GM12878 (cell line): ENCODE results near the gene PSAPL1. TPM values are rescaled to one million over a fixed set of nuclear protein-coding genes. Genes with fewer than 3 reads are reported as not detected.

ENCODE experiments used
- ATAC-seq: fragments of 200-7000 bp; cut with Tn5 transposase; 3 replicates; pipeline ENCODE4 v1.9.1; 2020; ENCODE audit warnings: mild to moderate bottlenecking, moderate library complexity
- BruUV-seq: library from RNA; stranded (reverse); fragments of 400-500 nt; replicated peaks from 2 replicates; lab custom pipeline; 2021; lab: Mats Ljungman, UMichigan
- CTCF ChIA-PET: fragments of 300-600 bp; sonication (Branson Sonifier 250); formaldehyde crosslinking; extraction: SDS; loops from one replicate; lab custom pipeline; 2021; ENCODE audit warnings: inconsistent platforms; lab: Yijun Ruan, JAX
- POLR2A ChIA-PET: fragments of 350-600 bp; formaldehyde crosslinking; extraction: SDS; loops from one replicate; lab custom pipeline; 2021; ENCODE audit warnings: inconsistent platforms; lab: Charles Lee
- RAD21 ChIA-PET: fragments of 300-600 bp; sonication (Branson Sonifier 250); formaldehyde crosslinking; loops from one replicate; lab custom pipeline; 2023; ENCODE audit warnings: antibody characterized with exemption; ENCODE audit not compliant: unreplicated experiment; lab: Charles Lee
- SMC1A ChIA-PET: fragments of 300-600 bp; sonication (Branson Sonifier 250); formaldehyde crosslinking; loops from one replicate; lab custom pipeline; 2023; ENCODE audit not compliant: unreplicated experiment, uncharacterized antibody; lab: Charles Lee
- DNase-seq: peaks from one replicate; pipeline ENCODE4 v3.0.0-alpha.2; 2011; ENCODE audit warnings: low read depth, low spot score
- FAIRE-seq: peaks from 3 replicates; lab custom pipeline; 2011; peaks lifted over from hg19 to GRCh38; lab: Jason Lieb, UNC
- H2AFZ ChIP-seq: 2 replicates; pipeline ENCODE4 v1.6.0; 2011; ENCODE audit warnings: low read depth, low read length, control low read depth; ENCODE audit not compliant: control insufficient read depth
- H3K27ac ChIP-seq: 2 replicates; pipeline ENCODE4 v1.5.1; 2011; ENCODE audit warnings: control low read depth; ENCODE audit not compliant: control insufficient read depth, insufficient read depth
- H3K27me3 ChIP-seq, 2 experiments: replicated peaks in 1 of 2; 2 replicates each; pipeline versions ENCODE4 v1.6.0 to v1.6.1; 2011; ENCODE audit warnings: low read length in 1 of 2; ENCODE audit not compliant: control insufficient read depth in 2 of 2, insufficient read depth in 2 of 2
- H3K36me3 ChIP-seq, 2 experiments: 2 replicates each; pipeline ENCODE4 v1.5.1; 2011; ENCODE audit warnings: low read length in 1 of 2; ENCODE audit not compliant: control insufficient read depth in 2 of 2, insufficient read depth in 2 of 2
- H3K4me1 ChIP-seq: 2 replicates; pipeline ENCODE4 v1.6.1; 2011; ENCODE audit warnings: mild to moderate bottlenecking, low read length, moderate library complexity, mixed read lengths; ENCODE audit not compliant: control insufficient read depth, insufficient read depth
- H3K4me2 ChIP-seq: 2 replicates; pipeline ENCODE4 v1.6.0; 2011; ENCODE audit warnings: control low read depth; ENCODE audit not compliant: control insufficient read depth, insufficient read depth
- H3K4me3 ChIP-seq: fragments of 200-600 bp; sonication (generic); 2 replicates; pipeline ENCODE4 v1.5.1; 2016
- H3K79me2 ChIP-seq: 2 replicates; pipeline ENCODE4 v1.6.0; 2011; ENCODE audit warnings: low read length; ENCODE audit not compliant: control insufficient read depth, insufficient read depth
- H3K9ac ChIP-seq: 2 replicates; pipeline ENCODE4 v1.8.0; 2011; ENCODE audit warnings: low read length, control low read depth, mixed read lengths; ENCODE audit not compliant: control insufficient read depth, insufficient read depth
- H3K9me3 ChIP-seq: replicated peaks from 3 replicates; pipeline ENCODE4 v1.5.1; 2011; ENCODE audit warnings: mild to moderate bottlenecking, low read length; ENCODE audit not compliant: control insufficient read depth, insufficient read depth
- H4K20me1 ChIP-seq: 2 replicates; pipeline ENCODE4 v1.6.0; 2011; ENCODE audit not compliant: control insufficient read depth, insufficient read depth
- CBX3 ChIP-seq: fragments of 200-600 bp; sonication (generic); IDR thresholded peaks from 2 replicates; pipeline ENCODE4 v1.6.1; 2016; ENCODE audit warnings: low read depth, borderline replicate concordance
- CHD1 ChIP-seq: IDR thresholded peaks from 2 replicates; pipeline ENCODE4 v1.6.1; 2012; ENCODE audit warnings: low read depth, low read length, improper control_type of control experiment
- CREB1 ChIP-seq: IDR thresholded peaks from 2 replicates; pipeline ENCODE4 v1.6.1; 2012; ENCODE audit warnings: low read depth, mild to moderate bottlenecking, inconsistent platforms
- GABPA ChIP-seq: IDR thresholded peaks from 2 replicates; pipeline ENCODE4 v1.6.1; 2014; ENCODE audit warnings: antibody characterized with exemption, low read depth, mild to moderate bottlenecking, inconsistent platforms
- MEF2A ChIP-seq: IDR thresholded peaks from 2 replicates; pipeline ENCODE4 v1.6.1; 2011; ENCODE audit warnings: low read depth, mild to moderate bottlenecking, low read length, moderate library complexity; ENCODE audit not compliant: insufficient read depth
- MLLT1 ChIP-seq: fragments of 450-650 bp; IDR thresholded peaks from 2 replicates; pipeline ENCODE4 v1.6.1; 2016; ENCODE audit warnings: mild to moderate bottlenecking
- NFIC ChIP-seq: IDR thresholded peaks from 2 replicates; pipeline ENCODE4 v1.6.1; 2012; ENCODE audit warnings: low read depth, mild to moderate bottlenecking, inconsistent platforms, low read length, moderate library complexity
- NR2F1 ChIP-seq: fragments of 450-650 bp; conservative IDR thresholded peaks from 2 replicates; pipeline ENCODE4 v1.6.1; 2017; ENCODE audit warnings: mild to moderate bottlenecking
- PML ChIP-seq: IDR thresholded peaks from 2 replicates; pipeline ENCODE4 v1.6.1; 2012; ENCODE audit warnings: low read length, inconsistent platforms
- POLR2AphosphoS2 ChIP-seq: IDR thresholded peaks from 2 replicates; pipeline ENCODE4 v1.6.1; 2011; ENCODE audit warnings: low read depth, mild to moderate bottlenecking, low read length, improper control_type of control experiment, moderate library complexity
- ZBED1 ChIP-seq: IDR thresholded peaks from 2 replicates; pipeline ENCODE4 v1.6.1; 2016; ENCODE audit warnings: borderline replicate concordance
- ZBTB40 ChIP-seq: fragments of 450-650 bp; IDR thresholded peaks from 2 replicates; pipeline ENCODE4 v1.6.1; 2016; ENCODE audit warnings: mild to moderate bottlenecking, moderate library complexity, borderline replicate concordance
- WGBS: methylation state at CpG from one replicate; pipeline ENCODE4 v1.1.6; 2016; ENCODE audit warnings: low lambda C conversion rate; ENCODE audit not compliant: insufficient replicate concordance, insufficient coverage; ENCODE audit errors: missing lambda C conversion rate; 5-methylcytosine and 5-hydroxymethylcytosine counted together
- in situ Hi-C: fragments of 300-500 bp; cut with MboI; formaldehyde crosslinking; loops from 9 replicates; pipeline ENCODE4 v1.14.3; 2018; ENCODE audit warnings: mixed read lengths
- intact Hi-C: fragments of 100-400 bp; cut with micrococcal nuclease; formaldehyde crosslinking; loops from one replicate; pipeline ENCODE4 v1.14.2; 2022; ENCODE audit not compliant: unreplicated experiment
- polyA plus RNA-seq, 11 experiments: library from polyadenylated mRNA; depleted of rRNA in 4 of 11; unstranded in 6 of 11; stranded (reverse) in 5 of 11; fragments of >200 nt; fragmentation: Nextera tagmentation in 4 of 11; fragmentation: Illumina TruSeq in 1 of 11; extraction: Ambion mirVana in 4 of 11; extraction: Trizol in 1 of 11; gene quantifications; 1 replicate in 1 of 11; 2 replicates in 10 of 11; pipeline versions ENCODE4 v1.2.1 to v1.2.3, GENCODE V29; 2011 to 2016; ENCODE audit warnings: inconsistent platforms in 2 of 11, missing spikeins in 2 of 11, low read depth in 1 of 11
- total RNA-seq, 4 experiments: library from RNA; depleted of rRNA in 3 of 4; stranded (reverse); fragments of >200 nt in 3 of 4; fragmentation: Illumina TruSeq in 1 of 4; extraction: Trizol in 1 of 4; gene quantifications; 2 replicates each; pipeline versions ENCODE4 v1.2.1 to v1.2.3, GENCODE V29; 2013 to 2021

Gene PSAPL1
- total and polyA plus RNA-seq, 10 of the 15 experiments (the other 5 are each of a cell fraction or from before 2014, with no cell fraction given) = not detected

- DNase-seq = no peak
- ChIA-PET RAD21 (no interaction called here), SMC1A (no interaction called here), CTCF (no interaction called here), POLR2A (interaction anchor here (0.6 kb wide), 1 partner anchor 330 kb away, joined by 3 read pairs; no protein-coding TSS in a partner anchor)
- WGBS = 15% methylated on average over 14 of the region's 14 CpGs
- in situ Hi-C loops (no loop called here), intact Hi-C loops (no loop called here)
- H3K79me2 ChIP-seq = no peaks in the 10 kb centered on the region
- no peaks in the 10 kb centered on the region for H3K36me3 ChIP-seq
- ATAC-seq = no peak
- H3K4me3 ChIP-seq = no peak overlapping the region
- no peak for FAIRE-seq
- no peaks in the 10 kb centered on the region; a peak in 1 of 4 replicates for H3K27me3 ChIP-seq
- H3K4me1 ChIP-seq = no peaks in the 10 kb centered on the region
- no peak overlapping the region for H2AFZ ChIP-seq
- no peak overlapping the region for H3K4me2 ChIP-seq
- no peak for TF ChIP-seq ZBED1
- no peak for TF ChIP-seq MLLT1
- no peak for TF ChIP-seq PML
- TF ChIP-seq NFIC = no peak
- TF ChIP-seq MEF2A = no peak
- TF ChIP-seq POLR2AphosphoS2 = no peak
- TF ChIP-seq CREB1 = no peak
- no peak for TF ChIP-seq GABPA
- no peak for TF ChIP-seq ZBTB40
- TF ChIP-seq CHD1 = no peak
- no peak for TF ChIP-seq NR2F1
- no peak for TF ChIP-seq CBX3
- no peaks in the 10 kb centered on the region for H3K9me3 ChIP-seq
- no TSS peak for BruUV-seq
- H3K27ac ChIP-seq = no peak overlapping the region
- H4K20me1 ChIP-seq = no peaks in the 10 kb centered on the region
- no peak overlapping the region for H3K9ac ChIP-seq
Observed at GRCh38 chr4:7396186-7396910, 38.4 kb downstream of the PSAPL1 start.
